K562 (cell line): ENCODE results near the gene VWA8.

ENCODE experiments used
- CAMTA2 ChIP-seq: fragments of 250-450 bp; sonication (Bioruptor Pico); conservative IDR thresholded peaks from 2 replicates; pipeline ENCODE4 v1.5.1; 2022
- CHD2 ChIP-seq: IDR thresholded peaks from 2 replicates; pipeline ENCODE4 v1.6.1; 2011; ENCODE audit warnings: low read depth, low read length
- CHD4 ChIP-seq: fragments of 200-600 bp; sonication (generic); IDR thresholded peaks from 3 replicates; pipeline ENCODE4 v1.6.1; 2012; ENCODE audit warnings: low read depth, mild to moderate bottlenecking, mixed read lengths, low read length, inconsistent platforms; ENCODE audit not compliant: insufficient read depth, insufficient replicate concordance, poor library complexity, severe bottlenecking
- E2F5 ChIP-seq: sonication (generic); formaldehyde crosslinking; IDR thresholded peaks from 2 replicates; pipeline ENCODE4 v1.8.0; 2022; ENCODE audit warnings: mild to moderate bottlenecking, missing genetic modification reagents
- EZH2 ChIP-seq: IDR thresholded peaks from 2 replicates; pipeline ENCODE4 v1.6.1; 2012; ENCODE audit warnings: low read depth, mild to moderate bottlenecking, inconsistent platforms, low read length, borderline replicate concordance
- MYBL2 ChIP-seq, 2 experiments: fragments of 450-650 bp in 1 of 2; sonication (generic) in 1 of 2; formaldehyde crosslinking in 1 of 2; IDR thresholded peaks; 2 replicates each; pipeline versions ENCODE4 v1.6.1 to v1.8.1; 2017 to 2022; ENCODE audit warnings: borderline replicate concordance in 1 of 2, inconsistent platforms in 1 of 2, low read depth in 1 of 2, mild to moderate bottlenecking in 1 of 2, missing genetic modification reagents in 1 of 2, moderate library complexity in 1 of 2
- ZNF165 ChIP-seq: fragments of 250-450 bp; sonication (Bioruptor Pico); IDR thresholded peaks from 2 replicates; pipeline ENCODE4 v1.4.0; 2020; ENCODE audit warnings: borderline replicate concordance
- TF ChIP-seq, protein P1 (sequence below): fragments of 450-650 bp; IDR thresholded peaks from 2 replicates; pipeline ENCODE4 v1.6.1; 2016; ENCODE audit warnings: low read depth
- TF ChIP-seq, protein P2 (sequence below), 3 experiments: IDR thresholded peaks in 2 of 3; conservative IDR thresholded peaks in 1 of 3; 2 replicates each; pipeline ENCODE4 v1.5.1; 2011 to 2012; ENCODE audit warnings: low read length in 3 of 3, mild to moderate bottlenecking in 3 of 3, control low read depth in 2 of 3, improper control_type of control experiment in 1 of 3, inconsistent platforms in 1 of 3, low read depth in 1 of 3, mixed read lengths in 1 of 3, moderate library complexity in 1 of 3; ENCODE audit not compliant: insufficient read depth in 2 of 3

GRCh38 chr13:41961466-41961760 lies 504 bp upstream of the VWA8 start:
- TF ChIP-seq ZNF165 (CRISPR knock-in tag) (no peak), E2F5 (CRISPR knock-in tag) (no peak), CAMTA2 (CRISPR knock-in tag) (no peak), CHD4 (no peak), EZH2 (no peak), CHD2 (no peak), MYBL2 (IDR thresholded peaks at IDR 0.05; ENCODE audit: low read depth) (no peak), MYBL2 (CRISPR knock-in tag; IDR thresholded peaks at IDR 0.05; ENCODE audit: borderline replicate concordance) (no peak)
- TF ChIP-seq, protein P1, sequence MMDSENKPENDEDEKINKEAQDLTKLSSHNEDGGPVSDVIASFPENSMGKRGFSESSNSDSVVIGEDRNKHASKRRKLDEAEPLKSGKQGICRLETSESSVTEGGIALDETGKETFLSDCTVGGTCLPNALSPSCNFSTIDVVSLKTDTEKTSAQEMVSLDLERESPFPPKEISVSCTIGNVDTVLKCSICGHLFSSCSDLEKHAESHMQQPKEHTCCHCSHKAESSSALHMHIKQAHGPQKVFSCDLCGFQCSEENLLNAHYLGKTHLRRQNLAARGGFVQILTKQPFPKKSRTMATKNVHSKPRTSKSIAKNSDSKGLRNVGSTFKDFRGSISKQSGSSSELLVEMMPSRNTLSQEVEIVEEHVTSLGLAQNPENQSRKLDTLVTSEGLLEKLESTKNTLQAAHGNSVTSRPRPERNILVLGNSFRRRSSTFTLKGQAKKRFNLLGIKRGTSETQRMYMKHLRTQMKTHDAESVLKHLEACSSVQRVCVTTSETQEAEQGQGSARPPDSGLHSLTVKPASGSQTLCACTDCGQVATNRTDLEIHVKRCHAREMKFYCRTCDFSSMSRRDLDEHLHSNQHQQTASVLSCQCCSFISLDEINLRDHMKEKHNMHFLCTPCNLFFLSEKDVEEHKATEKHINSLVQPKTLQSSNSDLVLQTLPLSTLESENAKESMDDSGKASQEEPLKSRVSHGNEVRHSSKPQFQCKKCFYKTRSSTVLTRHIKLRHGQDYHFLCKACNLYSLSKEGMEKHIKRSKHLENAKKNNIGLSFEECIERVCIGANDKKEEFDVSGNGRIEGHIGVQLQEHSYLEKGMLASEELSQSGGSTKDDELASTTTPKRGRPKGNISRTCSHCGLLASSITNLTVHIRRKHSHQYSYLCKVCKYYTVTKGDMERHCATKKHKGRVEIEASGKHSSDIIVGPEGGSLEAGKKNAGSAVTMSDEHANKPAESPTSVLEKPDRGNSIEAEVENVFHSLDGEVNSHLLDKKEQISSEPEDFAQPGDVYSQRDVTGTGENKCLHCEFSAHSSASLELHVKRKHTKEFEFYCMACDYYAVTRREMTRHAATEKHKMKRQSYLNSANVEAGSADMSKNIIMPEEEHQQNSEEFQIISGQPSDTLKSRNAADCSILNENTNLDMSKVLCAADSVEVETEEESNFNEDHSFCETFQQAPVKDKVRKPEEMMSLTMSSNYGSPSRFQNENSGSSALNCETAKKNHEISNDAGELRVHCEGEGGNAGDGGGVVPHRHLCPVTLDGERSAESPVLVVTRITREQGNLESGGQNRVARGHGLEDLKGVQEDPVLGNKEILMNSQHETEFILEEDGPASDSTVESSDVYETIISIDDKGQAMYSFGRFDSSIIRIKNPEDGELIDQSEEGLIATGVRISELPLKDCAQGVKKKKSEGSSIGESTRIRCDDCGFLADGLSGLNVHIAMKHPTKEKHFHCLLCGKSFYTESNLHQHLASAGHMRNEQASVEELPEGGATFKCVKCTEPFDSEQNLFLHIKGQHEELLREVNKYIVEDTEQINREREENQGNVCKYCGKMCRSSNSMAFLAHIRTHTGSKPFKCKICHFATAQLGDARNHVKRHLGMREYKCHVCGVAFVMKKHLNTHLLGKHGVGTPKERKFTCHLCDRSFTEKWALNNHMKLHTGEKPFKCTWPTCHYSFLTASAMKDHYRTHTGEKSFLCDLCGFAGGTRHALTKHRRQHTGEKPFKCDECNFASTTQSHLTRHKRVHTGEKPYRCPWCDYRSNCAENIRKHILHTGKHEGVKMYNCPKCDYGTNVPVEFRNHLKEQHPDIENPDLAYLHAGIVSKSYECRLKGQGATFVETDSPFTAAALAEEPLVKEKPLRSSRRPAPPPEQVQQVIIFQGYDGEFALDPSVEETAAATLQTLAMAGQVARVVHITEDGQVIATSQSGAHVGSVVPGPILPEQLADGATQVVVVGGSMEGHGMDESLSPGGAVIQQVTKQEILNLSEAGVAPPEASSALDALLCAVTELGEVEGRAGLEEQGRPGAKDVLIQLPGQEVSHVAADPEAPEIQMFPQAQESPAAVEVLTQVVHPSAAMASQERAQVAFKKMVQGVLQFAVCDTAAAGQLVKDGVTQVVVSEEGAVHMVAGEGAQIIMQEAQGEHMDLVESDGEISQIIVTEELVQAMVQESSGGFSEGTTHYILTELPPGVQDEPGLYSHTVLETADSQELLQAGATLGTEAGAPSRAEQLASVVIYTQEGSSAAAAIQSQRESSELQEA: no peak
- TF ChIP-seq, protein P2, sequence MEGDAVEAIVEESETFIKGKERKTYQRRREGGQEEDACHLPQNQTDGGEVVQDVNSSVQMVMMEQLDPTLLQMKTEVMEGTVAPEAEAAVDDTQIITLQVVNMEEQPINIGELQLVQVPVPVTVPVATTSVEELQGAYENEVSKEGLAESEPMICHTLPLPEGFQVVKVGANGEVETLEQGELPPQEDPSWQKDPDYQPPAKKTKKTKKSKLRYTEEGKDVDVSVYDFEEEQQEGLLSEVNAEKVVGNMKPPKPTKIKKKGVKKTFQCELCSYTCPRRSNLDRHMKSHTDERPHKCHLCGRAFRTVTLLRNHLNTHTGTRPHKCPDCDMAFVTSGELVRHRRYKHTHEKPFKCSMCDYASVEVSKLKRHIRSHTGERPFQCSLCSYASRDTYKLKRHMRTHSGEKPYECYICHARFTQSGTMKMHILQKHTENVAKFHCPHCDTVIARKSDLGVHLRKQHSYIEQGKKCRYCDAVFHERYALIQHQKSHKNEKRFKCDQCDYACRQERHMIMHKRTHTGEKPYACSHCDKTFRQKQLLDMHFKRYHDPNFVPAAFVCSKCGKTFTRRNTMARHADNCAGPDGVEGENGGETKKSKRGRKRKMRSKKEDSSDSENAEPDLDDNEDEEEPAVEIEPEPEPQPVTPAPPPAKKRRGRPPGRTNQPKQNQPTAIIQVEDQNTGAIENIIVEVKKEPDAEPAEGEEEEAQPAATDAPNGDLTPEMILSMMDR (IDR thresholded peaks at IDR 0.05 in 2 of 3, conservative IDR thresholded peaks at IDR 0.05 in 1 of 3; ENCODE audit: insufficient read depth in 2 of 3, low read depth in 1 of 3, low read length in 3 of 3): no peak
